ENCODE results near the gene TNNT3. TPM values are rescaled to one million over a fixed set of nuclear protein-coding genes. Genes with fewer than 3 reads are reported as not detected.

Gene TNNT3
- total RNA-seq, 1 donor from 2014 or later: not detected

- Mint-ChIP-seq H3K27ac (ENCODE audit: unreplicated experiment) (no peak overlapping the region), H3K9me3 (ENCODE audit: unreplicated experiment) (no peaks in the 10 kb centered on the region), H3K4me1 (ENCODE audit: unreplicated experiment) (no peaks in the 10 kb centered on the region), H3K27me3 (ENCODE audit: unreplicated experiment) (peaks cover 9% of the 10 kb centered on the region), H3K36me3 (ENCODE audit: low read depth, unreplicated experiment) (no peaks in the 10 kb centered on the region), H3K4me3 (ENCODE audit: unreplicated experiment) (no peak overlapping the region)
- no peak for DNase-seq (ENCODE audit: low spot score)
- no peak for TF ChIP-seq CTCF (IDR thresholded peaks at IDR 0.05; ENCODE audit: unreplicated experiment)
Observed at GRCh38 chr11:1924646-1925372, 5.3 kb downstream of the TNNT3 start.

- H3K4me1 Mint-ChIP-seq (ENCODE audit: unreplicated experiment): no peaks in the 10 kb centered on the region
Observed at GRCh38 chr11:1925373-1926155, 6.1 kb downstream of the TNNT3 start.

GRCh38 chr11:1926156-1927025, 6.9 kb downstream of the TNNT3 start:
- no peaks in the 10 kb centered on the region for H3K36me3 Mint-ChIP-seq (ENCODE audit: low read depth, unreplicated experiment)
- TF ChIP-seq CTCF (IDR thresholded peaks at IDR 0.05; ENCODE audit: unreplicated experiment): no peak
- peaks cover 11% of the 10 kb centered on the region for H3K27me3 Mint-ChIP-seq (ENCODE audit: unreplicated experiment)
- no peaks in the 10 kb centered on the region for H3K4me1 Mint-ChIP-seq (ENCODE audit: unreplicated experiment)
- H3K4me3 Mint-ChIP-seq (ENCODE audit: unreplicated experiment): no peak overlapping the region
- H3K27ac Mint-ChIP-seq (ENCODE audit: unreplicated experiment): no peak overlapping the region
- H3K9me3 Mint-ChIP-seq (ENCODE audit: unreplicated experiment): no peaks in the 10 kb centered on the region
- no peak for DNase-seq (ENCODE audit: low spot score)

More at GRCh38 chr11:1925373-1926155, 6.1 kb downstream of the TNNT3 start:
- peaks cover 11% of the 10 kb centered on the region for H3K27me3 Mint-ChIP-seq (ENCODE audit: unreplicated experiment)
- no peak overlapping the region for H3K27ac Mint-ChIP-seq (ENCODE audit: unreplicated experiment)
- no peak overlapping the region for H3K4me3 Mint-ChIP-seq (ENCODE audit: unreplicated experiment)
- no peaks in the 10 kb centered on the region for H3K36me3 Mint-ChIP-seq (ENCODE audit: low read depth, unreplicated experiment)
- TF ChIP-seq CTCF (IDR thresholded peaks at IDR 0.05; ENCODE audit: unreplicated experiment): no peak
- no peaks in the 10 kb centered on the region for H3K9me3 Mint-ChIP-seq (ENCODE audit: unreplicated experiment)
- DNase-seq (ENCODE audit: low spot score): no peak

GRCh38 chr11:1927026-1927847, 7.7 kb downstream of the TNNT3 start:
- Mint-ChIP-seq H3K4me3 (ENCODE audit: unreplicated experiment) (no peak overlapping the region), H3K9me3 (ENCODE audit: unreplicated experiment) (no peaks in the 10 kb centered on the region), H3K4me1 (ENCODE audit: unreplicated experiment) (no peaks in the 10 kb centered on the region), H3K36me3 (ENCODE audit: low read depth, unreplicated experiment) (no peaks in the 10 kb centered on the region), H3K27ac (ENCODE audit: unreplicated experiment) (no peak overlapping the region), H3K27me3 (ENCODE audit: unreplicated experiment) (peaks cover 10% of the 10 kb centered on the region)
- no peak for TF ChIP-seq CTCF (IDR thresholded peaks at IDR 0.05; ENCODE audit: unreplicated experiment)
- no peak for DNase-seq (ENCODE audit: low spot score)

All from endothelial cell (in vitro differentiated cells).